ENCODE measurements around the gene DCAF5. TPM values are rescaled to one million over a fixed set of nuclear protein-coding genes. Genes with fewer than 3 reads are reported as not detected.
"Not testable (repeated sequence)": the region's sequence is repeated elsewhere in the genome, so short reads cannot be mapped to it uniquely, and the experiment has no call there.

The DCAF5 gene
- total and polyA plus RNA-seq, 5 donors = 22.5 to 53.6 (median 46.8) TPM

DNA sequence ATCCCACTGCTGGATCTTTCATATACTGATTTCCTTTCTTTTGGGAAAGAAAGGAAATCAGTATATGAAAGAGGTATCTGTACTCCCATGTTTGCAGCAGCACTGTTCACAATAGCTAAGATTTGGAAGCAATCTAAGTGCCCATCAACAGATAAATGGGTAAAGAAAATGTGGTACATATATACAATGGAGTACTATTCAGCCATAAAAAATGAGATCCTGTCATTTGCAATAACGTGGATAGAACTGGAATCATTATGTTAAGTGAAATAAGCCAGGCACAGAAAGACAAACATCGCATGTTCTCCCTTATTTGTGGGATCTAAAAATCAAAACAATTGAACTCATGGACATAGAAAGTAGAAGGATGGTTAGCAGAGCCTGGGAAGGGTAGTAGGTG lies 12.9 kb upstream of the DCAF5 start:
- H3K9me3 ChIP-seq (ENCODE audit: control insufficient read depth, low read length); H3K27me3 ChIP-seq (ENCODE audit: control insufficient read depth, insufficient read depth); ATAC-seq; H3K27ac ChIP-seq (ENCODE audit: low read length); H3K4me1 ChIP-seq (ENCODE audit: control insufficient read depth, insufficient read depth, low read length); intact Hi-C loops (cut with DNase I); H3K4me3 ChIP-seq (ENCODE audit: low read length); DNase-seq: not testable (repeated sequence)
- WGBS = 86% methylated on average over 2 of the region's 2 CpGs

DNA sequence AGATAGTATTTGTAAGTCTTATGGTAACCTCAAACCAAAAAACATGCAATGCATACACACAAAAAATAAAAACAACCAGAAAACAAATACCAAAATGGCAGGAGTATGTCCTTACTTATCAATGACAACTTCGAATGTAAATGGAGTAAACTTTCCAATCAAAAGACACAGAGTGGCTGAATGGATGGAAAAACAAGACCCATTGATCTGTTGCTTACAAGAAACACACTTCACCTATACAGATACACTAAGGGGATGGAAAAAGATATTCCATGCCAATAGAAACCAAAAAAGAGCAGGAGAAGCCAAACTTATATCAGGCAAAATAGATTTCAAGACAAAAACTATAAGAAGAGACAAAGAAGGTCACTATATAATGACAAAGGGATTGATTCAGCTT lies 8.7 kb upstream of the DCAF5 start:
- intact Hi-C loops (cut with DNase I) = no loop called here

DNA sequence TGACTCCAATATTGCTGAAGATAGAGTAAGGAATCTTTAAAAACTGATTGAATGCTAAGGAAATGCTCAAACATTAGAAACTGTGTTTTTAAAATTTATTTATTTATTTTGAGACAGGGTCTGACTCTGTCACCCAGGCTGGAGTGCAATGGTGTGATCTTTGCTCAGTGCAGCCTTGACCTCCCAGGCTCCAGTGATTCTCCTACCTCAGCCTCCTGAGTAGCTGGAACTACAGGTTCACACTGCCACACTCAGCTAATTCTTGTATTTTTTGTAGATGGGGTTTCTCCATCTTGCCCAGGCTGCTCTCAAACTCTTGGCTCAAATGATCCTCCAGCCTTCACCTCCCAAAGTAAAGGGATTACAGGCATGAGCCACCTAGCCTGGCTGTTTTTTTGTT lies 3.3 kb upstream of the DCAF5 start:
- intact Hi-C loops (cut with DNase I) = no loop called here
- H3K4me1 ChIP-seq (ENCODE audit: control insufficient read depth, insufficient read depth, low read length) = no peaks in the 10 kb centered on the region
- no peak overlapping the region for H3K27ac ChIP-seq (ENCODE audit: low read length)
- DNase-seq (no peak), ATAC-seq (no peak)
- no peak overlapping the region for H3K4me3 ChIP-seq (ENCODE audit: low read length)
- no peaks in the 10 kb centered on the region for H3K27me3 ChIP-seq (ENCODE audit: control insufficient read depth, insufficient read depth)
- H3K9me3 ChIP-seq (ENCODE audit: control insufficient read depth, low read length) = no peaks in the 10 kb centered on the region

More for the DNA sequence above, 8.7 kb upstream of the DCAF5 start:
- 77% methylated on average over 1 of the region's 1 CpG for WGBS
- Histone ChIP-seq H3K4me3 (ENCODE audit: low read length) (no peak overlapping the region), H3K9me3 (ENCODE audit: control insufficient read depth, low read length) (no peaks in the 10 kb centered on the region), H3K4me1 (ENCODE audit: control insufficient read depth, insufficient read depth, low read length) (no peaks in the 10 kb centered on the region), H3K27ac (ENCODE audit: low read length) (no peak overlapping the region), H3K27me3 (ENCODE audit: control insufficient read depth, insufficient read depth) (no peaks in the 10 kb centered on the region)
- DNase-seq (no peak), ATAC-seq (no peak)

DNA sequence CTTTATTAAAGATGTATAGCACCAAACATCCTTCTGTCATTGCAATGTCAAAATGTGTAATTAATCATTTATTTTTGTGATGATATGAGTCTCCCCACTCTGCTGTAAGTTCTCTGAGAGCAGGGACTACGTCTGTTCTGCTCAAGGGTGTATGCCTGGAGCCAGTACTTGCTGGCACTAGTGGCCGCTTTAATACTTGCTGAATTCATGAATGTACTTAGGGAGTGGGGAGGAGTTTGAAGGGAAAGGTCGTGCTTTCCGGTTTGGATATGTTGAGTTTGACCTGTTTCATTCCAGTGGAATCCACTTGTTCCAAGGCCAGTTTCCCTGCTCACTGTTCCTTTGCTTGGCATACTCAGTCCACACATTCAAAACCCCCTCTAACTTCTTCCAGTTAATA lies 1.9 kb upstream of the DCAF5 start:
- intact Hi-C loops (cut with DNase I) = no loop called here
- no peaks in the 10 kb centered on the region for H3K9me3 ChIP-seq (ENCODE audit: control insufficient read depth, low read length)
- no peaks in the 10 kb centered on the region for H3K27me3 ChIP-seq (ENCODE audit: control insufficient read depth, insufficient read depth)
- H3K4me1 ChIP-seq (ENCODE audit: control insufficient read depth, insufficient read depth, low read length) = peaks cover 3% of the 10 kb centered on the region
- DNase-seq = peak in 1 of 3 donors; percentile 21
- 32% methylated on average over 4 of the region's 4 CpGs for WGBS
- H3K27ac ChIP-seq (ENCODE audit: low read length) = peak overlapping the region; percentile 41
- peak in 1 of 2 donors; percentile 12 for ATAC-seq
- no peak overlapping the region for H3K4me3 ChIP-seq (ENCODE audit: low read length)

DNA sequence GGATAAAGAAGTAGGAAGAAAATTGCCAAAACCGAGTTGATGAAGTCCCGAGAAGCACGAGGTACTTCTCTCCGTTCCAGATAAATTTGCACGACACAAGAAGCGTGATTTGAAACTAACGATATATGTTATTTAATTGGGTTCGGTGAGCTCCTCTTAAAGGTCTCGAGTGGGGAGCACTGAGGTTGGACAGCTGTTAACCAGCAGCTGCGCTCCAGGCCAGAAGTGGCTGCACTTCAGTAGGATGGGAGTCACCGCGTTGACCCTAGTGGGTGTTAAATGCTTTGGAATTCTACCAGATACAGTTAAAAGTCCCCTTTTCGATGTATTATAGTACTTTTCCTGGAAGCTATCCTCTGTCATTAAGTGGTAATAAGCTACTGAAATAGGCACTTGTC lies 953 bp upstream of the DCAF5 start:
- H3K9me3 ChIP-seq (ENCODE audit: control insufficient read depth, low read length) = no peaks in the 10 kb centered on the region
- H3K27me3 ChIP-seq (ENCODE audit: control insufficient read depth, insufficient read depth) = no peaks in the 10 kb centered on the region
- H3K4me3 ChIP-seq (ENCODE audit: low read length) = peak overlapping the region; percentile 98
- WGBS = 2% methylated on average over 13 of the region's 13 CpGs
- DNase-seq = peak; percentile 42 to 61 (median 51)
- peak overlapping the region; percentile 84 for H3K27ac ChIP-seq (ENCODE audit: low read length)
- intact Hi-C loops (cut with DNase I) = no loop called here
- H3K4me1 ChIP-seq (ENCODE audit: control insufficient read depth, insufficient read depth, low read length) = peaks cover 3% of the 10 kb centered on the region
- ATAC-seq = no peak

DNA sequence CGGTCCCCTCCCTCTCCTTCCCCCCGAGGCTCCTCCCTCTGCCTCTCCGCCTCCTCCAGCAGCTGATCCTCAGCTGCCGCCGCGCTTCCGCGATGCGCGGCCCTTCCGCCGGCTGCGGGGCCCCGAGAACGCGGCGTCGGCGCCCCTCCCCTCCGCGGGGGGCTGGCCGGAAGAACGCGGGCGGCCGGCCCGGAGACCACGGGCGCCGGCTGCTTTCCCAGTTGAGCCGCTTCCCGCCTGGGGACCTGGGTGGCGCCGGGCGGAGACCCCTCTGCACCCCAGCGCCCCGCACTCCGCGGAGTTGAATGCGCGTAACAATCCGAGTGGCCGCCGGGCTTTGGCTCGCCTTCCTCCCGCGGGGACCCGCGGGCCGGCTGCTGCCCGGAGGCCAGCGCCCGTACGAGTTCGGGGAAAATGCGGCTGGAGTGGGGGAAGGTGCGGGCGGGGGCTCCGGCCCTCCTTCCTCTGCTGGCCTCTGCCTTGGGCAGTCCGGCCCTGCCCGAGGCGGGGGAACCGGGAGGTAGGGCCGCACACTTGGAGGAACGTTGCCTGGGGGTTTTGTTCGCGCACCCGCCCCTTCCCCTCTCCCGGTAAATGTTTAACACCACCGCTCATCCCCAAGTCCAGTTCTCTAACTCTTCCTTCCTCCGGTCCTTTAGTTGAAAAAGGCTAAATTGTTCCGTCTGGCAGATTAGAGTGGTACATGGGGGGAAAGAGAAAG lies 393 bp upstream of the DCAF5 start:
- Histone ChIP-seq H3K27ac (ENCODE audit: low read length) (peak overlapping the region; percentile 95), H3K4me3 (ENCODE audit: low read length) (peak overlapping the region; percentile 98), H3K27me3 (ENCODE audit: control insufficient read depth, insufficient read depth) (no peaks in the 10 kb centered on the region), H3K4me1 (ENCODE audit: control insufficient read depth, insufficient read depth, low read length) (peaks cover 3% of the 10 kb centered on the region), H3K9me3 (ENCODE audit: control insufficient read depth, low read length) (no peaks in the 10 kb centered on the region)
- DNase-seq = peak in 2 of 3 donors; percentile 96 to 97
- peak; percentile 93 to 95 for ATAC-seq
- intact Hi-C loops (cut with DNase I) = no loop called here
- under 1% methylated on average over 72 of the region's 72 CpGs for WGBS

DNA sequence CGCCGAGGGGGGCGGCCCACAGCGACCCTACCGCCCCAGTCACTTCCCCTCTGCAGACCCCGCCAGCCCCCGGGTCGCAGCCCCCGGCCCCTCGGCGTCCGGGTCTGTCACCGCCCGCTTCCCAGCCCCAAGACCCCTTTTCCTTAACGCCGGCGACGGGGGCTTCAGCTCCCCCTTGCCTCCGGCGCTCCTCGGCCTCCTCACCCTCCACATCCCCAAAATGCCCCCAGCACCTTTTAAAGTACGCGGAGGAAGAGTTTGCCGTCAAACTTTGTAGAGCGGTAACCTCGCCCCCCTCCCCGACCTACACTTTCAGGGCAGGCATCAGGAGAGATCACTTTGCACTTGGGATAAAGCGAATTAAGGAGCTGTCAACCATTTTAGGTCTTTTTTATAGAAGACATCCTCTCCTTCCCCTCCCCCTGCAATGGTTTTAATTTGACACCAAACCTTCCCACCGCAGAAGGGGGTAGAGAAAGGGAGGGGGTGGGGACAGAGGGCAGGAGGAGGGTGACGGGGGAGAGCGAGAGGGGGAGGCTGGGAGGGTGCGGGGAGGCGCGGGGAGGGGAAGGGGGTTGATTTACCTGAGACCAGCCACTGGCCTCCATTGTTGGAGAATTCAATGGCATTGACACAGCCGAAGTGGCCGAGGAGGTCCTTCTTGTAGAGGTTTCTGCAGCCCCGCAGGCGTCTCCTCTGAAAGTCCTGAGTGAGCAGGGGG lies 578 bp downstream of the DCAF5 start:
- H3K27ac ChIP-seq (ENCODE audit: low read length) = peak overlapping the region; percentile 95
- H3K4me3 ChIP-seq (ENCODE audit: low read length) = peak overlapping the region; percentile 98
- ATAC-seq (peak; percentile 25 to 31), DNase-seq (peak in 1 of 3 donors; percentile 14)
- under 1% methylated on average over 38 of the region's 38 CpGs for WGBS
- no peaks in the 10 kb centered on the region for H3K27me3 ChIP-seq (ENCODE audit: control insufficient read depth, insufficient read depth)
- intact Hi-C loops (cut with DNase I) = no loop called here
- peaks cover 3% of the 10 kb centered on the region for H3K4me1 ChIP-seq (ENCODE audit: control insufficient read depth, insufficient read depth, low read length)
- no peaks in the 10 kb centered on the region for H3K9me3 ChIP-seq (ENCODE audit: control insufficient read depth, low read length)

DNA sequence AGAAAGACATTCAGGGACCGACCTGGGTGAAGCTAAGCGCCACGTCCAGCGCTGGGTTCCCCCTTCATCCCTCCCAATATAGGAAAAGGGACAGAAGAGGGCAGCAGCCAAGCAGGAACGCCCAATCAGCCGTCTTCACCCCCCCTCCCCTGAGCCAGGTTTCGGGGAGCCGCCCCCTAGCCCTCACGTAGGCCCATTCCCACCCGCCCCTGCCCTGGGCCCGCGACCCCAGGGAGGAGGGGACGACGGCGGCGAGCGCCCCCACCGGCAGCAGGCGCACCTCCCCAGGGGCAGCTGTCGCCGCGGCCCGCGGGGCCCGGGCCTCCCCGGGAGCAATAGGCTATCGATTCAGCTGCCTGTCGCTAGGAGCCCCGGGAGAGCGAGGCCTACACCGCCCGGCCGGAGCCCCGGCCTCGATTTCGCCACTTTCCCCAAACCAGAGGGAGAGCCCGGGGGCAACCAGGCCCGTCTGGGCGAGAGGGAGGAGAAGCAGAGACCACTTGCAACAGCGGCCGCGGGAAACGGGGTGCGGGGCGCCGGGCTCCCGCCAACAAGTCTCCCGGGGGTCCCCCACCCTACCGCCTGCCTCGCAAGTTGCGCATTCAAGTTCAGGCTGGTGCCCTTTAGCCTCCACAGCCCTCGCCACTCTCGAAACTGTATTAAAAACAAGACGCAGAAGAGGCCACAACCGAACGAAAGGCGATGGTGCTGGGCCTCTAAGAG lies 1.3 kb downstream of the DCAF5 start:
- peaks cover 3% of the 10 kb centered on the region for H3K4me1 ChIP-seq (ENCODE audit: control insufficient read depth, insufficient read depth, low read length)
- WGBS = under 1% methylated on average over 57 of the region's 57 CpGs
- H3K27ac ChIP-seq (ENCODE audit: low read length) = peak overlapping the region; percentile 71
- peak; percentile 76 to 89 (median 87) for DNase-seq
- no peaks in the 10 kb centered on the region for H3K27me3 ChIP-seq (ENCODE audit: control insufficient read depth, insufficient read depth)
- ATAC-seq = peak; percentile 76 to 81
- intact Hi-C loops (cut with DNase I) = no loop called here
- no peaks in the 10 kb centered on the region for H3K9me3 ChIP-seq (ENCODE audit: control insufficient read depth, low read length)
- H3K4me3 ChIP-seq (ENCODE audit: low read length) = peak overlapping the region; percentile 98

DNA sequence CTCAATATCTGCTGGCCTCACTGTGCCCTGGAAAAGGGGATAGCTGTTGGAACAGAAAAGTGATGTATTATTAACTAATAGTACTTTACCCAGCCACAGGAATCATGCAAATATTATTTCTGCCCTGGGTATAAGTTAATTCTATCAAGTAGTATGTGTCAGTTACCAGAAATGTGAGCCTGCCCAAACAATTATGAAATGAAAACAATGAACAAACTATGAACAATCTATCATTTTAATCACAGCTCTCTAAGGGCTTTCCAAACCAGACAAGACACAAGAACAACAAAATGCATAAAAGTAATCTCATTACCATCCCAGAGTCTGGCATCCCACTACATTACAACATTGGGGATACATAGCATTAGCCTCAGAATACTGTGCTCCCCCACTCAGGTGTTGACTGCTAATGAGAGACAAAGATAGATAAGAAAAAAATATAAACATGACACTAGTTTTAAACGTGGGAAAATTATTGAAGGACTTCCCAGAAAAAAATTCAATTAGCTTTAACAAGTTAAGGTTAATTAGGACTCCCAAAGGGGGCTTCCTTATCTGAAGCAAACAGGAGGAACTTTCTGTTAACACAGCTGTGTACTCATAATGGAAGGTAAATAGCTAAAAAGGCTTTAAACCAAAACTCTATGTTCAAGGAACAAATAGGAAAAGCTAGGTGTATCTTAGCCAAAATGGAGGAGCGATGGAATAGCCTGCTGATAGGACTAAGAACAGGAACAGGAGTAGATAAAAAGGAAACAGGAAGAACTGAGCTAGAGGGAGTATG lies 3.3 kb downstream of the DCAF5 start:
- WGBS = 27% methylated on average over 2 of the region's 2 CpGs
- Histone ChIP-seq H3K9me3 (ENCODE audit: control insufficient read depth, low read length) (no peaks in the 10 kb centered on the region), H3K4me1 (ENCODE audit: control insufficient read depth, insufficient read depth, low read length) (peaks cover 3% of the 10 kb centered on the region), H3K27ac (ENCODE audit: low read length) (no peak overlapping the region), H3K4me3 (ENCODE audit: low read length) (no peak overlapping the region), H3K27me3 (ENCODE audit: control insufficient read depth, insufficient read depth) (no peaks in the 10 kb centered on the region)
- no peak for ATAC-seq
- DNase-seq = no peak
- intact Hi-C loops (cut with DNase I) = no loop called here

DNA sequence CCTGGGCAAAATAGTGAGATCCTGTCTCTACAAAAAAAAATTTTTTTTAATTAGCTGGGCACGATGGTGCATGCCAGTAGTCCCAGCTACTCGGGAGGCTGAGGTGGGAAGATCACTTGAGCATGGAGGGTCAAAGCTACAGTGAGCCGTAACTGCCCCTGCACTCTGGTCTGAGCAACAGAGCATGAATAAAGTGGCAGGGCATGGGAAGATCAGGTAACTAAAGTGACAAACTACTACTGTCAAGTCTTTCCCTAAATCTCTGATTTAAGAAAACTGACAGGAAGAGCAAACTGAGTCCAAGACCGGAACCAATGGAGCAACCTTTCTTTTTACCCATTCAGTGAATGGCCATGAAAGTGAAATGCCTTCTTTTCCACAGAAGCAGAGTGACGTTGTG lies 10.8 kb downstream of the DCAF5 start:
- no peak overlapping the region for H3K27ac ChIP-seq (ENCODE audit: low read length)
- ATAC-seq (no peak), DNase-seq (no peak)
- intact Hi-C loops (cut with DNase I) = no loop called here
- no peaks in the 10 kb centered on the region for H3K27me3 ChIP-seq (ENCODE audit: control insufficient read depth, insufficient read depth)
- no peaks in the 10 kb centered on the region for H3K9me3 ChIP-seq (ENCODE audit: control insufficient read depth, low read length)
- H3K4me3 ChIP-seq (ENCODE audit: low read length) = no peak overlapping the region
- peaks cover 5% of the 10 kb centered on the region for H3K4me1 ChIP-seq (ENCODE audit: control insufficient read depth, insufficient read depth, low read length)
- 80% methylated on average over 5 of the region's 5 CpGs for WGBS

Measured in right cardiac atrium (tissue), 5 donors.